Keratinocyte (primary cell): ENCODE data around the gene ALOX5AP. TPM values are rescaled to one million over a fixed set of nuclear protein-coding genes. Genes with fewer than 3 reads are reported as not detected.
A peak's percentile ranks its signal among the peaks of the same experiment; 100 is the strongest.

Experiments
- DNase-seq: peaks from one replicate; pipeline ENCODE4 v3.0.0-alpha.2; 2011; ENCODE audit warnings: low read depth, missing footprints, low spot score
- FAIRE-seq: peaks from 2 replicates; lab custom pipeline; 2011; peaks lifted over from hg19 to GRCh38; lab: Jason Lieb, UNC
- H2AFZ ChIP-seq: 2 replicates; pipeline ENCODE4 v1.6.0; 2012; ENCODE audit warnings: low read length, control low read depth, inconsistent platforms; ENCODE audit not compliant: control insufficient read depth
- H3K27ac ChIP-seq: 2 replicates; pipeline ENCODE4 v1.5.1; 2011; ENCODE audit warnings: low read length; ENCODE audit not compliant: control insufficient read depth, insufficient read depth
- H3K27me3 ChIP-seq: 3 replicates; pipeline ENCODE4 v1.6.0; 2011; ENCODE audit warnings: low read length; ENCODE audit not compliant: control insufficient read depth, insufficient read depth; ENCODE audit errors: extremely low read depth
- H3K36me3 ChIP-seq, 2 experiments: 2 replicates in 1 of 2; 3 replicates in 1 of 2; pipeline ENCODE4 v1.5.1; 2011; ENCODE audit warnings: low read length in 2 of 2, mild to moderate bottlenecking in 1 of 2; ENCODE audit not compliant: control insufficient read depth in 2 of 2, insufficient read depth in 2 of 2; ENCODE audit errors: extremely low read depth in 1 of 2
- H3K4me1 ChIP-seq: 3 replicates; pipeline ENCODE4 v1.5.1; 2011; ENCODE audit warnings: low read length; ENCODE audit not compliant: control insufficient read depth, insufficient read depth; ENCODE audit errors: extremely low read depth
- H3K4me2 ChIP-seq: 3 replicates; pipeline ENCODE4 v1.6.0; 2011; ENCODE audit warnings: low read depth, low read length; ENCODE audit not compliant: control insufficient read depth, insufficient read depth; ENCODE audit errors: extremely low read depth
- H3K4me3 ChIP-seq, 3 experiments: fragments of 200-600 bp in 1 of 3; sonication (generic) in 1 of 3; 2 replicates in 2 of 3; 3 replicates in 1 of 3; pipeline ENCODE4 v1.5.1; 2011 to 2016; ENCODE audit warnings: low read length in 3 of 3, mild to moderate bottlenecking in 3 of 3, control low read depth in 2 of 3, inconsistent platforms in 1 of 3, low read depth in 1 of 3, mixed read lengths in 1 of 3, mixed run types in 1 of 3, moderate library complexity in 1 of 3; ENCODE audit not compliant: control insufficient read depth in 2 of 3, insufficient read depth in 2 of 3; ENCODE audit errors: extremely low read depth in 1 of 3
- H3K79me2 ChIP-seq: 2 replicates; pipeline ENCODE4 v1.6.0; 2012; ENCODE audit warnings: low read length; ENCODE audit not compliant: control insufficient read depth, insufficient read depth
- H3K9ac ChIP-seq: 3 replicates; pipeline ENCODE4 v1.6.0; 2011; ENCODE audit warnings: low read length; ENCODE audit not compliant: control insufficient read depth, insufficient read depth; ENCODE audit errors: extremely low read depth
- H3K9me1 ChIP-seq: 3 replicates; pipeline ENCODE4 v1.6.0; 2011; ENCODE audit warnings: low read length; ENCODE audit not compliant: control insufficient read depth, insufficient read depth; ENCODE audit errors: extremely low read depth
- H3K9me3 ChIP-seq: 2 replicates; pipeline ENCODE4 v1.5.1; 2012; ENCODE audit warnings: low read depth, low read length; ENCODE audit not compliant: control insufficient read depth
- H4K20me1 ChIP-seq: 3 replicates; pipeline ENCODE4 v1.6.0; 2011; ENCODE audit warnings: low read length; ENCODE audit not compliant: control insufficient read depth, insufficient read depth; ENCODE audit errors: extremely low read depth
- CTCF ChIP-seq, 3 experiments: IDR thresholded peaks in 1 of 3; conservative IDR thresholded peaks in 1 of 3; optimal IDR thresholded peaks in 1 of 3; 2 replicates in 2 of 3; 3 replicates in 1 of 3; pipeline versions ENCODE3 to v1.5.1; 2011; ENCODE audit warnings: low read length in 3 of 3, mild to moderate bottlenecking in 3 of 3, moderate library complexity in 2 of 3, control low read depth in 1 of 3, inconsistent platforms in 1 of 3; ENCODE audit not compliant: insufficient read depth in 2 of 3; ENCODE audit errors: extremely low read depth in 1 of 3
- EZH2 ChIP-seq: IDR thresholded peaks from one replicate; pipeline ENCODE4 v1.6.1; 2012; ENCODE audit warnings: inconsistent platforms, mild to moderate bottlenecking, low read length, moderate library complexity
- dilution Hi-C: fragments of 300-500 bp; cut with MboI; formaldehyde crosslinking; loops from one replicate; pipeline ENCODE4 v1.7.0; 2020; ENCODE audit warnings: low sequenced_read_pairs; ENCODE audit not compliant: extremely low pct_ligation_motif_present
- polyA plus RNA-seq, 5 experiments: library from polyadenylated mRNA; depleted of rRNA in 3 of 5; stranded (reverse) in 3 of 5; stranded (forward) in 1 of 5; unstranded in 1 of 5; fragments of >200 nt; gene quantifications; 1 replicate in 1 of 5; 2 replicates in 3 of 5; 3 replicates in 1 of 5; pipeline versions ENCODE4 v1.2.1 to v1.2.3, GENCODE V29; 2011 to 2012; ENCODE audit warnings: missing spikeins in 2 of 5, low read depth in 1 of 5, low replicate concordance in 1 of 5

ALOX5AP gene
- polyA plus RNA-seq, 1 donor (not counting 4 experiments of a cell fraction or from before 2014, with no cell fraction given): 0.31 TPM

GRCh38 chr13:30687601-30688000 lies 47.7 kb upstream of the ALOX5AP start:
- no peak overlapping the region for H2AFZ ChIP-seq
- dilution Hi-C loops: no loop called here

GRCh38 chr13:30689752-30690151 lies 45.6 kb upstream of the ALOX5AP start:
- Histone ChIP-seq H3K9me1 (no peaks in the 10 kb centered on the region), H3K9me3 (no peaks in the 10 kb centered on the region), H3K27me3 (no peaks in the 10 kb centered on the region), H3K4me2 (peak overlapping the region; percentile 90), H4K20me1 (no peaks in the 10 kb centered on the region), H3K4me3 (no peak overlapping the region), H2AFZ (no peak overlapping the region), H3K4me1 (peaks cover 11% of the 10 kb centered on the region), H3K9ac (no peak overlapping the region), H3K79me2 (no peaks in the 10 kb centered on the region), H3K36me3 (no peaks in the 10 kb centered on the region), H3K27ac (no peak overlapping the region)
- TF ChIP-seq CTCF (optimal IDR thresholded peaks at IDR 0.05 in 1 of 3, IDR thresholded peaks at IDR 0.05 in 1 of 3, conservative IDR thresholded peaks at IDR 0.05 in 1 of 3; ENCODE audit: extremely low read depth in 1 of 3, insufficient read depth in 2 of 3, low read length in 3 of 3) (no peak), EZH2 (no peak)
- DNase-seq: no peak
- FAIRE-seq: no peak
- dilution Hi-C loops: no loop called here

More at GRCh38 chr13:30687601-30688000, 47.7 kb upstream of the ALOX5AP start:
- Histone ChIP-seq H3K36me3 (no peaks in the 10 kb centered on the region), H3K4me2 (no peak overlapping the region), H3K4me3 (no peak overlapping the region), H3K27ac (no peak overlapping the region), H3K79me2 (no peaks in the 10 kb centered on the region), H3K27me3 (no peaks in the 10 kb centered on the region), H4K20me1 (no peaks in the 10 kb centered on the region), H3K9me3 (no peaks in the 10 kb centered on the region), H3K9ac (no peak overlapping the region), H3K4me1 (peaks cover 11% of the 10 kb centered on the region), H3K9me1 (no peaks in the 10 kb centered on the region)
- FAIRE-seq: no peak
- no peak for DNase-seq
- TF ChIP-seq EZH2 (no peak), CTCF (optimal IDR thresholded peaks at IDR 0.05 in 1 of 3, IDR thresholded peaks at IDR 0.05 in 1 of 3, conservative IDR thresholded peaks at IDR 0.05 in 1 of 3; ENCODE audit: extremely low read depth in 1 of 3, insufficient read depth in 2 of 3, low read length in 3 of 3) (no peak)
